HL-60 (cell line): ENCODE data around the gene DDX46.

Source experiments
- DNase-seq, 2 experiments: peaks; one replicate each; pipeline ENCODE4 v3.0.0-alpha.2; 2010 to 2020; ENCODE audit warnings: low read depth in 1 of 2, low spot score in 1 of 2
- H3K27ac ChIP-seq: fragments of 250-450 bp; sonication (Bioruptor Pico); replicated peaks from 2 replicates; pipeline ENCODE4 v1.5.1; 2020; ENCODE audit warnings: mild to moderate bottlenecking, moderate library complexity
- H3K27me3 ChIP-seq: fragments of 250-450 bp; sonication (Bioruptor Pico); 2 replicates; pipeline ENCODE4 v1.5.1; 2021; ENCODE audit warnings: mild to moderate bottlenecking, moderate library complexity; ENCODE audit not compliant: insufficient read depth, poor library complexity, severe bottlenecking
- H3K4me3 ChIP-seq: replicated peaks from 2 replicates; pipeline ENCODE4 v1.5.1; 2011; ENCODE audit warnings: mild to moderate bottlenecking, control low read depth, low read length; ENCODE audit not compliant: insufficient read depth
- CTCF ChIP-seq: IDR thresholded peaks from one replicate; pipeline ENCODE4 v1.5.1; 2011; ENCODE audit warnings: low read length, control low read depth, inconsistent platforms; ENCODE audit not compliant: insufficient read depth
- GABPA ChIP-seq: IDR thresholded peaks from 2 replicates; pipeline ENCODE4 v1.6.1; 2012; ENCODE audit warnings: low read depth
- POLR2AphosphoS5 ChIP-seq: IDR thresholded peaks from 2 replicates; pipeline ENCODE4 v1.6.1; 2012; ENCODE audit warnings: low read depth
- REST ChIP-seq: IDR thresholded peaks from 2 replicates; pipeline ENCODE4 v1.6.1; 2012; ENCODE audit warnings: low read depth; ENCODE audit not compliant: insufficient replicate concordance
- SPI1 ChIP-seq: IDR thresholded peaks from 2 replicates; pipeline ENCODE4 v1.6.1; 2012; ENCODE audit warnings: low read depth, mild to moderate bottlenecking, borderline replicate concordance

DDX46 gene

GRCh38 chr5:134724872-134725271 lies 33.7 kb upstream of the DDX46 start:
- Histone ChIP-seq H3K4me3 (no peak overlapping the region), H3K27me3 (no peaks in the 10 kb centered on the region), H3K27ac (no peak overlapping the region)
- no peak for TF ChIP-seq REST
- no peak for TF ChIP-seq SPI1
- no peak for TF ChIP-seq POLR2AphosphoS5
- TF ChIP-seq GABPA, result no peak
- no peak for TF ChIP-seq CTCF
- DNase-seq, result no peak

GRCh38 chr5:134732819-134733218 lies 25.8 kb upstream of the DDX46 start:
- TF ChIP-seq POLR2AphosphoS5 (no peak), SPI1 (peak; percentile 71; the same call in 1 of the 2 replicates)
- H3K27me3 ChIP-seq, result no peaks in the 10 kb centered on the region
- no peak for DNase-seq
- H3K27ac ChIP-seq, result no peak overlapping the region
- H3K4me3 ChIP-seq, result no peak overlapping the region

GRCh38 chr5:134735243-134735642 lies 23.3 kb upstream of the DDX46 start:
- Histone ChIP-seq H3K4me3 (no peak overlapping the region), H3K27ac (peak overlapping the region; percentile 66), H3K27me3 (no peaks in the 10 kb centered on the region)
- peak in 1 of 2 experiments; percentile 21 for DNase-seq
- TF ChIP-seq GABPA (no peak), SPI1 (no peak), CTCF (no peak), POLR2AphosphoS5 (no peak), REST (no peak)

GRCh38 chr5:134736173-134736812 lies 22.3 kb upstream of the DDX46 start:
- Histone ChIP-seq H3K27me3 (no peaks in the 10 kb centered on the region), H3K4me3 (no peak overlapping the region), H3K27ac (peak overlapping the region; percentile 66)
- TF ChIP-seq SPI1 (peak; percentile 37), REST (no peak)
- DNase-seq, result peak in 1 of 2 experiments; percentile 18
